Activated T-helper 1 cell treated with anti-CD3 and anti-CD28 coated beads, Interleukin-12 subunit alpha, Interleukin-12 subunit beta, Interleukin-2, Interleukin-4 antibody, amounts not matched to agents 30 ng/mL and 10 ng/mL and 1 ng/mL, durations not matched to agents 14 hours and 24 hours and 36 hours (primary cell): ENCODE data around the gene PSMA1. TPM values are rescaled to one million over a fixed set of nuclear protein-coding genes. Genes with fewer than 3 reads are reported as not detected.

Experiments used
- DNase-seq: peaks from one replicate; pipeline ENCODE4 v3.0.0; 2021; ENCODE audit warnings: low spot score
- H3K27ac Mint-ChIP-seq: one replicate; pipeline ENCODE4 v1.8.0; 2021; ENCODE audit warnings: mild to moderate bottlenecking, mixed read lengths
- H3K27me3 Mint-ChIP-seq: one replicate; pipeline ENCODE4 v1.8.0; 2022; ENCODE audit warnings: mild to moderate bottlenecking, moderate library complexity, mixed read lengths; ENCODE audit not compliant: insufficient read depth
- H3K36me3 Mint-ChIP-seq: one replicate; pipeline ENCODE4 v1.8.0; 2021; ENCODE audit warnings: low read depth, mixed read lengths
- H3K4me1 Mint-ChIP-seq: one replicate; pipeline ENCODE4 v1.8.0; 2021; ENCODE audit warnings: low read depth, mixed read lengths
- H3K4me3 Mint-ChIP-seq: one replicate; pipeline ENCODE4 v1.8.0; 2021; ENCODE audit warnings: mild to moderate bottlenecking, moderate library complexity, mixed read lengths
- H3K9me3 Mint-ChIP-seq: one replicate; pipeline ENCODE4 v1.8.0; 2021; ENCODE audit warnings: mixed read lengths
- intact Hi-C: fragments of 100-400 bp; cut with micrococcal nuclease; formaldehyde crosslinking; loops from one replicate; pipeline ENCODE4 v1.15.1; 2024
- total RNA-seq: library from RNA; stranded (reverse); gene quantifications from 2 replicates; pipeline ENCODE4 v1.2.3, GENCODE V29; 2022

Gene PSMA1
- total RNA-seq, 1 donor from 2014 or later = 313 TPM

GRCh38 chr11:14522245-14522644, 2.1 kb upstream of the PSMA1 start:
- Mint-ChIP-seq H3K27me3 (no peaks in the 10 kb centered on the region), H3K36me3 (peaks cover 24% of the 10 kb centered on the region), H3K9me3 (no peaks in the 10 kb centered on the region), H3K4me1 (peaks cover 30% of the 10 kb centered on the region), H3K4me3 (no peak overlapping the region), H3K27ac (no peak overlapping the region)
- intact Hi-C loops = no loop called here
- no peak for DNase-seq

GRCh38 chr11:14520747-14521151, 563 bp upstream of the PSMA1 start:
- Mint-ChIP-seq H3K9me3 (no peaks in the 10 kb centered on the region), H3K4me3 (peak overlapping the region; percentile 94), H3K4me1 (peaks cover 33% of the 10 kb centered on the region), H3K27me3 (no peaks in the 10 kb centered on the region), H3K27ac (peak overlapping the region; percentile 94), H3K36me3 (peaks cover 28% of the 10 kb centered on the region)
- intact Hi-C loops = loop anchor here (1.0 kb wide), 8 partner anchors 17 to 385 kb away; partner anchors contain the start of gene COPB1
- DNase-seq = no peak

DNA sequence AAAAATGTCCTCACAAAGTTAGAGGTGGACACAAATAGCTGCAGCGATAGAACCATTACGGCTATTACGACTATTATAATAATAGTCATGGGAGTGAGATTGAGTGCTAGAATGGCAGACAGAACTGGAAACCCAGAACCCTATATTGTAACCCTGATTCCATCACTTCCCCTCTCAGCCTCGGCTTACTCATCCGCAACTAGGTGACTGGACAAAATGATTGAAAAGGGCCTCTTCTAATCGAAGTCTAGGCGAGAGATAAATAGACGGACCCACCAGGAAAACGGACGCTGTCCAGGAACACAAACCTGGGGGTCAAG, 629 bp downstream of the PSMA1 start:
- DNase-seq = no peak
- H3K27ac Mint-ChIP-seq = peak overlapping the region; percentile 94
- intact Hi-C loops = loop anchor here (2.0 to 10.0 kb wide), 2 partner anchors 485 to 851 kb away; partner anchors contain the start of gene FAR1
- peaks cover 33% of the 10 kb centered on the region for H3K4me1 Mint-ChIP-seq
- H3K27me3 Mint-ChIP-seq = no peaks in the 10 kb centered on the region
- H3K9me3 Mint-ChIP-seq = no peaks in the 10 kb centered on the region
- peak overlapping the region; percentile 94 for H3K4me3 Mint-ChIP-seq
- peaks cover 33% of the 10 kb centered on the region for H3K36me3 Mint-ChIP-seq

DNA sequence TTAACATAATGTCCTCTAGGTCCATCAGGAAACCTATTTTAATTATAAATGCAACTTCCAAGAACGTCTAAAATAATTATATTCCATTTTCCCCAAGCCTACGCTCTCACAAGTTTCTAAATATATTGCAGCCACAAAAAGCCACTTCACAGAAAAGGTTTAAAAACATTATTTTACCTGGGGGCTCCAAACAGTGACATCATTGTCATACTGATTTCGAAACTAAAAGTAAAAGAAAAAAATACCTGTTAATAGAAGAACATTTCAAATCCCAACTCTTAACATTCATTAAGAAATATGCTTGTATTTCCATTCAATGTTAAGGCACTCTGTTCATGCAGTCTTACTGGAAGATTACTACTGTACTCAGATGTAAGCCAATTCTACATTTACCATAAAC, 1.4 kb downstream of the PSMA1 start:
- peaks cover 33% of the 10 kb centered on the region for H3K4me1 Mint-ChIP-seq
- no peak for DNase-seq
- no peaks in the 10 kb centered on the region for H3K9me3 Mint-ChIP-seq
- intact Hi-C loops = loop anchor here (2.0 to 10.0 kb wide), 2 partner anchors 486 to 850 kb away; partner anchors contain the start of gene FAR1
- H3K27ac Mint-ChIP-seq = peak overlapping the region; percentile 94
- peak overlapping the region; percentile 94 for H3K4me3 Mint-ChIP-seq
- H3K27me3 Mint-ChIP-seq = no peaks in the 10 kb centered on the region
- H3K36me3 Mint-ChIP-seq = peaks cover 38% of the 10 kb centered on the region

DNA sequence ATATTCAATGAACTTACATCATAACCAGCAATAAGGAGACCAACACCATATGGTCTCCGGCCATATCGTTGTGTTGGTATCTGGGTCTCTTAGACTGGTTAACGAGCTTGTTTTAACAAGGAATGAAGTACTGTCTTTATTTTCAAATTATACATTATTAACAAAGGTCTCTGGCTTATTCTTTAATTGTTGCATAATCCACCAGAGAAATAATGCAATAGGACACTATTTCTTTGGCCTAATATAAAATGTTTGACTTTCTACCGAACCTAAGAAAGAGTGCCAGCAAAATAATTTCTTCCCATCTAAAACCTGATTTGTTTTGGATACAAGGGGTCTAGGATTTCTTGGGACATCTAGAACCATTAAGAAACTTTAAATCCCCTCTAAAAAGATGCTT, 6.4 kb downstream of the PSMA1 start:
- Mint-ChIP-seq H3K27ac (no peak overlapping the region), H3K27me3 (no peaks in the 10 kb centered on the region), H3K4me1 (peaks cover 31% of the 10 kb centered on the region), H3K36me3 (peaks cover 54% of the 10 kb centered on the region), H3K4me3 (no peak overlapping the region), H3K9me3 (no peaks in the 10 kb centered on the region)
- intact Hi-C loops = loop anchor here (10.0 kb wide), 1 partner anchor 491 kb away; no protein-coding TSS in a partner anchor
- DNase-seq = no peak

GRCh38 chr11:14506532-14506931, 13.7 kb downstream of the PSMA1 start:
- Mint-ChIP-seq H3K9me3 (no peaks in the 10 kb centered on the region), H3K4me3 (no peak overlapping the region), H3K27me3 (no peaks in the 10 kb centered on the region), H3K4me1 (peaks cover 17% of the 10 kb centered on the region), H3K27ac (peak overlapping the region; percentile 53), H3K36me3 (peaks cover 50% of the 10 kb centered on the region)
- intact Hi-C loops = no loop called here
- no peak for DNase-seq

DNA sequence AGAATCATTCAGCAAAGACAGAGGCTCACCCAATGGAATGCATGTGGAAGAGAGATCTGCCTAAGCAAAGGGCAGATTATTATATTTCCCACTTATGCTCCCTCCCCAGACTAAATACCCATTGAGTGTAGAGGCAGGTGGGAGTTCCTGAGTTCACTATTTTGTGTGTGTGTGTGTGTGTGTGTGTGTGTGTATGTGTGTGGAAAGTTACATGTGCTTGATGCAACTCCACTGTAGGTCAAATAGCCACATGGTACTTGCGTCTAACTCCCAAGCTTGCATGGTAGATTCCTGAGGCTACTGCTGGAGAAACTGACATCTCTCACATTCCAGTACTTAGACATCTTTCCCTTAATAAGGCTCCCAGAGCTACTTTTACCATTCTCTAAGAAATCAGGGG, 17.2 kb downstream of the PSMA1 start:
- Mint-ChIP-seq H3K27ac (no peak overlapping the region), H3K4me3 (no peak overlapping the region), H3K36me3 (peaks cover 33% of the 10 kb centered on the region), H3K27me3 (no peaks in the 10 kb centered on the region), H3K9me3 (no peaks in the 10 kb centered on the region), H3K4me1 (peaks cover 34% of the 10 kb centered on the region)
- intact Hi-C loops = no loop called here
- no peak for DNase-seq

GRCh38 chr11:14502039-14502438, 18.1 kb downstream of the PSMA1 start:
- Mint-ChIP-seq H3K27ac (no peak overlapping the region), H3K4me1 (peaks cover 44% of the 10 kb centered on the region), H3K27me3 (no peaks in the 10 kb centered on the region), H3K9me3 (peaks cover 4% of the 10 kb centered on the region), H3K36me3 (peaks cover 37% of the 10 kb centered on the region), H3K4me3 (no peak overlapping the region)
- intact Hi-C loops = no loop called here
- no peak for DNase-seq

DNA sequence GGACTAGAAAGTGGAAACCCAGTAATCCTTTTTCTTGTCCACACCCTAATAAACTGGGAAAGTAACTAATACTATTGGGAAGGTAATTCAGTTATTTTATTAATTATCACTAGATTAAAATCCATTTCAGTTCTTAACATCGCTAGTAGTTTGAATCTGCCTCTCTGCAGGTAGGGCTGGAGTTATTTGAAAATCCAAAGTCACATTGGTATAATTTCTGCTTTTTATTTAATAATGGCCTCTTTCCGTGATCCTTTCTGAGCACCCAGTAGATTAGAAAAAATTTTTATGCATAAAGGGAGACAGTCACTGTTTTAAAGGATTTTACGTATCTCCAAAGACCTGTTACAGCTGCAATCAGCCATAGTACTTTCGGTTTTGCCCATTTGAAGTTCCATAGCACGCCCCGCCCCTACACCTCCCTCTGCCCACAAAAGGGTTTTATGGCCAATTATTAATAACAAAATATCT, 20.0 kb downstream of the PSMA1 start:
- peak; percentile 37 for DNase-seq
- Mint-ChIP-seq H3K36me3 (peaks cover 30% of the 10 kb centered on the region), H3K4me3 (peak overlapping the region; percentile 100), H3K4me1 (peaks cover 44% of the 10 kb centered on the region), H3K27ac (peak overlapping the region; percentile 98), H3K9me3 (peaks cover 4% of the 10 kb centered on the region), H3K27me3 (no peaks in the 10 kb centered on the region)
- intact Hi-C loops = loop anchor here (1.0 kb wide), 1 partner anchor 618 kb away; no protein-coding TSS in a partner anchor

GRCh38 chr11:14499560-14500180, 20.5 kb downstream of the PSMA1 start, which contains the start of gene COPB1:
TSS of gene COPB1 (minus strand) at chr11:14499811. CDS start at chr11:14498928, 883 bp downstream.
- intact Hi-C loops = loop anchor here (1.0 to 10.0 kb wide), 8 partner anchors 15 to 1035 kb away; partner anchors contain the start of genes BTBD10, CYP2R1, PSMA1 and RRAS2
- Mint-ChIP-seq H3K36me3 (peaks cover 32% of the 10 kb centered on the region), H3K4me1 (peaks cover 49% of the 10 kb centered on the region), H3K9me3 (peaks cover 4% of the 10 kb centered on the region), H3K27me3 (no peaks in the 10 kb centered on the region), H3K27ac (peak within 1 kb of the TSS; percentile 98), H3K4me3 (peak within 1 kb of the TSS; percentile 100)
- peak; percentile 90 for DNase-seq

DNA sequence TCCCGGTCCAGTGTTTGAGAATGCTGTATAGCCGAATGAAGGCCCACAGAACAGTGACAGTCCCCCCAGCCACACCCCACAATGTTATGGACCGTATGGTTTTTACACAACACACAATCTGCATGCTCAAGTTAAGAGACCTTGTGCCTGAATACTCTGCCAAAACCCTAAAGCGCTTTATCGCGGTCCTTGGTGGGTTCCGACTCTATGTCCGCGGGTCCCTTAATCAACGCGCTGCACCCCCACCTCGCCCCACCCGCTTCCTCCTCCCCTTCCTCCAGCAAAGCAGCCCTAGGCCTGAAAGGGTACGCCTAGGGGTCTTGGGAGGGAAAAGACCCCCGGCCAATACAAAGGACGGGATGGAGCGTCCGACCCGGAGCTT, 21.0 kb downstream of the PSMA1 start:
- H3K9me3 Mint-ChIP-seq = peaks cover 4% of the 10 kb centered on the region
- H3K27me3 Mint-ChIP-seq = no peaks in the 10 kb centered on the region
- DNase-seq = no peak
- intact Hi-C loops = loop anchor here (1.0 to 10.0 kb wide), 7 partner anchors 14 to 1034 kb away; partner anchors contain the start of genes BTBD10, CYP2R1, PSMA1 and RRAS2
- H3K4me1 Mint-ChIP-seq = peaks cover 52% of the 10 kb centered on the region
- peak overlapping the region; percentile 65 for H3K27ac Mint-ChIP-seq
- H3K4me3 Mint-ChIP-seq = peak overlapping the region; percentile 100
- H3K36me3 Mint-ChIP-seq = peaks cover 30% of the 10 kb centered on the region

GRCh38 chr11:14480716-14481115, 39.5 kb downstream of the PSMA1 start:
- Mint-ChIP-seq H3K36me3 (peaks cover 40% of the 10 kb centered on the region), H3K4me1 (peaks cover 7% of the 10 kb centered on the region), H3K4me3 (no peak overlapping the region), H3K27ac (no peak overlapping the region), H3K27me3 (no peaks in the 10 kb centered on the region), H3K9me3 (no peaks in the 10 kb centered on the region)
- no peak for DNase-seq
- intact Hi-C loops = no loop called here

DNA sequence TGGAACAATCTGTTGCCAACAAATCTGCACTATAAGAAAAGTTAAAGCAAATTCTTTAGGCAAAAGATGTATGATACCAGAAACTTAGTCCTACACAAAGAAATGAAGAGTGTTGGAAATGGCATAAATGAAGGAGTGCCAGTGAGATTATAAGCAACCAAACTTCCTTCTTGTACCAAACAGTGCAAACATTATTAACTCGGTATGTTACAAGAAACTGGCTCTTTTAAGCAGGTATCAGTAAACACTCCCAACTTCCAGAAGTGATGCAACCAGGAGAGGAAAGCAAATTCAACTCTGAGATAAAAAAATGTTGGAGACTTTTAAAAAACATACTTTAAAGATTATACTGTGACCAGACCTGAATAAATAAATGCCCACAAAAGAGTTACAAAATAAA, 49.1 kb downstream of the PSMA1 start:
- H3K36me3 Mint-ChIP-seq = peaks cover 67% of the 10 kb centered on the region
- H3K27ac Mint-ChIP-seq = no peak overlapping the region
- no peak overlapping the region for H3K4me3 Mint-ChIP-seq
- DNase-seq = no peak
- no peaks in the 10 kb centered on the region for H3K27me3 Mint-ChIP-seq
- intact Hi-C loops = no loop called here
- H3K9me3 Mint-ChIP-seq = no peaks in the 10 kb centered on the region
- H3K4me1 Mint-ChIP-seq = peaks cover 44% of the 10 kb centered on the region
